PC-9 (cell line): ENCODE data around the gene MFAP1. TPM values are rescaled to one million over a fixed set of nuclear protein-coding genes. Genes with fewer than 3 reads are reported as not detected.

ENCODE experiments used
- BruUV-seq: library from RNA; stranded (reverse); fragments of 400-500 nt; replicated peaks from 2 replicates; lab custom pipeline; 2021; lab: Mats Ljungman, UMichigan
- CTCF ChIA-PET: fragments of 300-600 bp; sonication (Branson Sonifier 250); formaldehyde crosslinking; loops from one replicate; lab custom pipeline; 2022; ENCODE audit warnings: antibody characterized with exemption; lab: Charles Lee
- POLR2A ChIA-PET: fragments of 300-600 bp; sonication (Branson Sonifier 250); formaldehyde crosslinking; loops from one replicate; lab custom pipeline; 2022; ENCODE audit warnings: antibody characterized with exemption; ENCODE audit not compliant: unreplicated experiment; lab: Charles Lee
- DNase-seq, 2 experiments: peaks; one replicate each; pipeline versions ENCODE4 v3.0.0 to v3.0.0-alpha.2; 2015 to 2022; ENCODE audit warnings: mixed read lengths in 1 of 2
- H2AFZ ChIP-seq: fragments of 200-600 bp; sonication (generic); 2 replicates; pipeline ENCODE4 v1.8.1; 2017; ENCODE audit warnings: antibody characterized with exemption
- H3F3A ChIP-seq: fragments of 200-600 bp; sonication (generic); 2 replicates; pipeline ENCODE4 v1.8.1; 2017; ENCODE audit warnings: antibody characterized with exemption, mild to moderate bottlenecking, low read depth; ENCODE audit not compliant: insufficient read depth
- H3K27ac ChIP-seq: fragments of 200-600 bp; sonication (generic); 2 replicates; pipeline ENCODE4 v1.6.1; 2016; ENCODE audit warnings: mixed run types
- H3K27me3 ChIP-seq: fragments of 200-600 bp; sonication (generic); 2 replicates; pipeline ENCODE4 v1.6.1; 2016; ENCODE audit warnings: low read depth, mixed run types; ENCODE audit not compliant: insufficient read depth
- H3K36me3 ChIP-seq: fragments of 200-600 bp; sonication (generic); 2 replicates; pipeline ENCODE4 v1.6.1; 2016; ENCODE audit warnings: low read depth, mixed run types
- H3K4me1 ChIP-seq: fragments of 200-600 bp; sonication (generic); replicated peaks from 2 replicates; pipeline ENCODE4 v1.6.1; 2016; ENCODE audit warnings: mixed run types; ENCODE audit not compliant: insufficient read depth
- H3K4me2 ChIP-seq: fragments of 200-600 bp; sonication (generic); 2 replicates; pipeline ENCODE4 v1.6.1; 2017; ENCODE audit warnings: mixed run types
- H3K4me3 ChIP-seq: fragments of 200-600 bp; sonication (generic); 2 replicates; pipeline ENCODE4 v1.6.1; 2016; ENCODE audit warnings: mixed run types
- H3K79me2 ChIP-seq: fragments of 200-600 bp; sonication (generic); 2 replicates; pipeline ENCODE4 v1.6.1; 2017; ENCODE audit warnings: low read depth, mixed run types
- H3K9me2 ChIP-seq: fragments of 200-600 bp; sonication (generic); 2 replicates; pipeline ENCODE4 v1.8.1; 2017; ENCODE audit warnings: mild to moderate bottlenecking; ENCODE audit not compliant: insufficient read depth
- H3K9me3 ChIP-seq: fragments of 200-600 bp; sonication (generic); 2 replicates; pipeline ENCODE4 v1.8.1; 2016; ENCODE audit warnings: low read depth; ENCODE audit not compliant: insufficient read depth
- H4K20me1 ChIP-seq: fragments of 200-600 bp; sonication (generic); 2 replicates; pipeline ENCODE4 v1.8.1; 2017; ENCODE audit not compliant: insufficient read depth
- EZH2 ChIP-seq: fragments of 200-600 bp; sonication (generic); IDR thresholded peaks from 2 replicates; pipeline ENCODE4 v1.8.0; 2017; ENCODE audit warnings: antibody characterized with exemption, low read depth
- intact Hi-C: fragments of 100-400 bp; cut with micrococcal nuclease; formaldehyde crosslinking; loops from one replicate; pipeline ENCODE4 v1.10.0; 2022; ENCODE audit not compliant: unreplicated experiment
- total RNA-seq: library from RNA; stranded (reverse); gene quantifications from 2 replicates; pipeline ENCODE4 v1.2.3, GENCODE V29; 2021
- TF ChIP-seq, protein P1 (sequence below): fragments of 200-600 bp; sonication (generic); conservative IDR thresholded peaks from 2 replicates; pipeline ENCODE4 v1.6.1; 2017; ENCODE audit warnings: mixed run types, antibody characterized with exemption, mild to moderate bottlenecking, moderate library complexity

MFAP1 gene
- total RNA-seq, 1 experiment from 2014 or later: 26.3 TPM

DNA sequence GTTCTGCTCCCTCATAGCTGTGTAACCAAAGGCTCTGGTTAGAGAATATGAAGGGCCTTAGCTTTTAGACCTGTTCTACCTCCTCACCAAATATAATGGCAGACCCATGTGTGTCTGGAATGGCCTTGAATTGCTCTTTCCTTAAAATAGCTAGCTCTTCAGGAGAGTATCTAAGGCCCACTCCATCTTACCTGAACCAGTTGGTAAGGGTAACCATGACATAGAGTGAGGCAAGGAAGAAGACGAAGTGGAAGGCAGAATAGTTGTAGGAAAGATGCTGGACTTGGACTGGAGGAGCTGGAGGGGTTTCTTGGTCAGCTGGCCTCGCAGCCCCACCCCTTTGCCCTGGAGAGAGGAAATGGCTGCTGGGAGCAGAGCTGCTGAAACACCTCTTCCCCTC lies 29.3 kb downstream of the MFAP1 start:
- POLR2A ChIA-PET: no interaction called here
- Histone ChIP-seq H3K27me3 (no peaks in the 10 kb centered on the region), H3K9me2 (no peaks in the 10 kb centered on the region), H3K4me2 (no peak overlapping the region), H3K4me1 (peaks cover 13% of the 10 kb centered on the region), H4K20me1 (no peaks in the 10 kb centered on the region), H3K9me3 (no peaks in the 10 kb centered on the region), H2AFZ (no peak overlapping the region), H3K4me3 (no peak overlapping the region), H3K27ac (no peak overlapping the region), H3K79me2 (peaks cover 32% of the 10 kb centered on the region), H3K36me3 (peaks cover 13% of the 10 kb centered on the region), H3F3A (peaks cover 32% of the 10 kb centered on the region; the same call in 1 of the 2 replicates)
- TF ChIP-seq, protein P1, sequence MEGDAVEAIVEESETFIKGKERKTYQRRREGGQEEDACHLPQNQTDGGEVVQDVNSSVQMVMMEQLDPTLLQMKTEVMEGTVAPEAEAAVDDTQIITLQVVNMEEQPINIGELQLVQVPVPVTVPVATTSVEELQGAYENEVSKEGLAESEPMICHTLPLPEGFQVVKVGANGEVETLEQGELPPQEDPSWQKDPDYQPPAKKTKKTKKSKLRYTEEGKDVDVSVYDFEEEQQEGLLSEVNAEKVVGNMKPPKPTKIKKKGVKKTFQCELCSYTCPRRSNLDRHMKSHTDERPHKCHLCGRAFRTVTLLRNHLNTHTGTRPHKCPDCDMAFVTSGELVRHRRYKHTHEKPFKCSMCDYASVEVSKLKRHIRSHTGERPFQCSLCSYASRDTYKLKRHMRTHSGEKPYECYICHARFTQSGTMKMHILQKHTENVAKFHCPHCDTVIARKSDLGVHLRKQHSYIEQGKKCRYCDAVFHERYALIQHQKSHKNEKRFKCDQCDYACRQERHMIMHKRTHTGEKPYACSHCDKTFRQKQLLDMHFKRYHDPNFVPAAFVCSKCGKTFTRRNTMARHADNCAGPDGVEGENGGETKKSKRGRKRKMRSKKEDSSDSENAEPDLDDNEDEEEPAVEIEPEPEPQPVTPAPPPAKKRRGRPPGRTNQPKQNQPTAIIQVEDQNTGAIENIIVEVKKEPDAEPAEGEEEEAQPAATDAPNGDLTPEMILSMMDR: no peak
- no peak for TF ChIP-seq EZH2
- CTCF ChIA-PET: no interaction called here
- BruUV-seq: no TSS peak
- intact Hi-C loops: no loop called here
- DNase-seq: no peak

DNA sequence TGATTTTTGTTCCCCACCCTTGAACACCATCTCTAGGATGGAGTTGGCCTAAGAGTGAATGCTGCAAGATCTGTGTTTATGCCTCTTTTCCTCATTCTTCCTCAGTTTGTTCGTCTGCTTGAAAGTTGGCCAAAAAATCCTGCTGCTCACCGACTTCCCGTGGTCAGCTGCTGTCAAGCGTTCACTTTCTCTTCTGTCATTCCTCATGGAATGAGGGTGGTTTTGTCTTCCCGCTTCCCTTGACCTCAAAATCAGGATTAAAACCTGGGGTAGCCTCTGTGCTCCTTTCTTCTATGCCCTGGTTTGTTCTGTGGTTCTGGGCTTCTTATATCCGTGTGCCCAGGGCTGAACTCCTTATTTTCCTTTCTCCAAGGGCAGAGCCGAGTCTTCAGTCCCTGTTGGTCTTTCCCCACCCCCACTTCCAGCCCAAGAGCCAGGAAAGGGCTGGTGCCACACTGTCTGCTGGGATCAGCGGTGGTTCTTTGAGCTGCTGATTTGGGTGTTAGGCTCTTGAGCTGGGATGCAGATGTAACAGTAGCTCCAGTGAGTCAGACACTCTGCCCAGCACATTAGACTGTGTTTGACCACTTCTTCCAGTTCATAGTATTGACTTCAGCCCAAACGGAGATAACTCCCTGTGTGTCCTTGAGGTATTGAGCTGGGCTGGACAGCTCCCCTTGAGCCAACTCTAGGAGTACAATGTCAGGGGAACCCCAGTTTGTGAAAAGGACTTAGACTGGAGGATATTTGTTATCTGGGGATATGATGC lies 30.0 kb downstream of the MFAP1 start:
- Histone ChIP-seq H3K27me3 (no peaks in the 10 kb centered on the region), H3K27ac (no peak overlapping the region), H3K4me1 (peaks cover 13% of the 10 kb centered on the region; the same call in 1 of the 2 replicates), H3K4me3 (no peak overlapping the region), H3K9me2 (no peaks in the 10 kb centered on the region), H3F3A (peaks cover 33% of the 10 kb centered on the region; the same call in 1 of the 2 replicates), H4K20me1 (no peaks in the 10 kb centered on the region), H3K36me3 (peaks cover 13% of the 10 kb centered on the region), H3K4me2 (no peak overlapping the region), H3K9me3 (no peaks in the 10 kb centered on the region), H3K79me2 (peaks cover 32% of the 10 kb centered on the region), H2AFZ (no peak overlapping the region)
- TF ChIP-seq, protein P1: no peak
- no peak for TF ChIP-seq EZH2
- ChIA-PET POLR2A (no interaction called here), CTCF (interaction anchor here (0.7 kb wide), 1 partner anchor 369 kb away, joined by 9 read pairs; no protein-coding TSS in a partner anchor)
- no peak for DNase-seq
- intact Hi-C loops: no loop called here
- no TSS peak for BruUV-seq

DNA sequence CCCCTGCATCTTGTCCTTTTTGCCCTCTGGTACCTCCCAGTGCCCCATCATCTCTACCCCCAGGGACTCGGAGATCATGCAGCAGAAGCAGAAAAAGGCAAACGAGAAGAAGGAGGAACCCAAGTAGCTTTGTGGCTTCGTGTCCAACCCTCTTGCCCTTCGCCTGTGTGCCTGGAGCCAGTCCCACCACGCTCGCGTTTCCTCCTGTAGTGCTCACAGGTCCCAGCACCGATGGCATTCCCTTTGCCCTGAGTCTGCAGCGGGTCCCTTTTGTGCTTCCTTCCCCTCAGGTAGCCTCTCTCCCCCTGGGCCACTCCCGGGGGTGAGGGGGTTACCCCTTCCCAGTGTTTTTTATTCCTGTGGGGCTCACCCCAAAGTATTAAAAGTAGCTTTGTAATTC lies 30.8 kb downstream of the MFAP1 start:
- intact Hi-C loops: no loop called here
- Histone ChIP-seq H3F3A (peaks cover 34% of the 10 kb centered on the region; the same call in 1 of the 2 replicates), H3K4me1 (peaks cover 12% of the 10 kb centered on the region; the same call in 1 of the 2 replicates), H3K27ac (no peak overlapping the region), H3K27me3 (no peaks in the 10 kb centered on the region), H3K4me3 (peak overlapping the region; percentile 77; the same call in 1 of the 2 replicates), H3K9me2 (no peaks in the 10 kb centered on the region), H3K79me2 (peaks cover 32% of the 10 kb centered on the region), H3K9me3 (no peaks in the 10 kb centered on the region), H3K4me2 (peak overlapping the region; percentile 85), H3K36me3 (peaks cover 13% of the 10 kb centered on the region), H2AFZ (no peak overlapping the region), H4K20me1 (no peaks in the 10 kb centered on the region)
- BruUV-seq: no TSS peak
- CTCF ChIA-PET: interaction anchor here (0.8 kb wide), 1 partner anchor 23 kb away, joined by 3 read pairs; no protein-coding TSS in a partner anchor
- POLR2A ChIA-PET: no interaction called here
- no peak for TF ChIP-seq EZH2
- TF ChIP-seq, protein P1: no peak
- no peak for DNase-seq
